HG03342 (cell line): ENCODE measurements around the gene RBM45.

Experiments
- ATAC-seq: cut with Tn5 transposase; IDR thresholded peaks from one replicate; pipeline ENCODE4 v1.9.1; 2021; ENCODE audit warnings: mild to moderate bottlenecking, moderate library complexity; ENCODE audit not compliant: unreplicated experiment

Gene RBM45

DNA sequence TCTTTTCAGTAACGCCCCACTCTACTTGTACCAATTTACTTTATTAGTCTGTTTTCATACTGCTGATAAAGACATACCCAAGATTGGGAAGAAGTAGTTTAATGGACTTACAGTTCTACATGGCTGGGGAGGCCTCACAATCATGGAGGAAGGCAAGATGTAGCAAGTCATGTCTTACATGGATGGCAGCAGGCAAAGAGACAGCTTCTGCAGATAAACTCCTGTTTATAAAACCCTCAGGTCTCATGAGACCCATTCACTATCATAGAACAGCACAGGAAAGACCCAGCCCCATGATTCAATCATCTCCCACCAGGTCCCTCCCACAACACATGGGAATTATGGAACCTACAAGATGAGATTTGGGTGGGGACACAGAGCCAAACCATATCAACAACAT, 43.3 kb downstream of the RBM45 start:
- ATAC-seq, result no peak

DNA sequence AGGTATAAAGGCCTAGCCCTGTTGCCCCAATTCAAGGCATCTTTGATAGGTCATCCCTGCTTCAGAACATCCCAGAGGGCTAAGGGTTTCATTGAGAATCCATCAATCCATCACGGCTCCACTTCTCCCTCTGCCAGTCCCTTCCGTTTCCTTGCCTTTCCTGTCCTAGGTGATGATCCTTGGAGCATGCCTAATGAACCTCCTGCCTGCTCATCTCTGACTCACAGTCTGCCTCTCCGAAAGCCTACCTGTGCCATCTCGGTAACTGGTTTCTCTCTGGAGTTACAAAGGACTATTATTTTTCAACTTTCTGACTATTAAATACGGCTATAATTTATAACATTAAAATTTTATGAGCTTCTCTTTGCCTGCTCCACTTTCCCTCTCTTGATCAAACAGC, 45.3 kb downstream of the RBM45 start:
- no peak for ATAC-seq

GRCh38 chr2:178159966-178160365, 47.7 kb downstream of the RBM45 start:
- ATAC-seq, result no peak

DNA sequence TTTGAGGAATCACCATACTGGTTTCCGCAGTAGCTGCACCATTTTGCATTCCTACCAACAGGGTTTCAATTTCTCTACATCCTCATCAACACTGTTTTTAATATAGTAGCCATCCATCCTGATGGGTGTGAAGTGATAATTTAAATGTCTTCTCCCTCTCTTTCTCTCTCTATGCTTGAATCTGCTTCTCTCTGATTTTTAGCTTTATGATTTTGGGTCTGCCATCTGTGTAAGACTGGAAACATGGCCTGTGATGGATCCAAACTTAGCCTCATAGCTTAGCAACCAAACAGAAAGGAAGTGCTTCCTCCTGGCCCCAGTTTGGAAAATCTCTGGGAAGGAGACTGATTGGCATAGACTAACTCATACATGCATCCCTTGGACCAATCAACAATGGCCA, 48.4 kb downstream of the RBM45 start:
- no peak for ATAC-seq

GRCh38 chr2:178163395-178163794, 51.2 kb downstream of the RBM45 start:
- peak; percentile 68 for ATAC-seq

DNA sequence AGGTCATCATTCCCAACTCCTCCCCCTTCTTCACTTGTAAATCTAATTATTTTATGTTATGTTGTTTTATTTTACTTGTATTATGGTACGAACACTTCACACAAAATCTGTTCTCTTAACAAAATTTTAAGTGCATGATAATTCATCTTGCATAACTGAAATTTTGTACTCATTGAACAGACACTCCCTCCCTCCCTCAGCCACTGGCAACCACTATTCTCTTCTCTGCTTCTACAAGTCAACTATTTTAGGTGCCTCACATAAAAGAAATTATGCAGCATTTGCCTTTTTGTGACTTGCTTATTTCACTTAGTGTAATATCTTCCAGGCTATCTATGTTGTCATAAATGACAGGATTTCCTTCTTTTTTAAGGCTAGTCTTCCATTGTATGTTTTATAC, 51.7 kb downstream of the RBM45 start:
- ATAC-seq, result no peak

GRCh38 chr2:178173657-178174056, 61.4 kb downstream of the RBM45 start:
- no peak for ATAC-seq

DNA sequence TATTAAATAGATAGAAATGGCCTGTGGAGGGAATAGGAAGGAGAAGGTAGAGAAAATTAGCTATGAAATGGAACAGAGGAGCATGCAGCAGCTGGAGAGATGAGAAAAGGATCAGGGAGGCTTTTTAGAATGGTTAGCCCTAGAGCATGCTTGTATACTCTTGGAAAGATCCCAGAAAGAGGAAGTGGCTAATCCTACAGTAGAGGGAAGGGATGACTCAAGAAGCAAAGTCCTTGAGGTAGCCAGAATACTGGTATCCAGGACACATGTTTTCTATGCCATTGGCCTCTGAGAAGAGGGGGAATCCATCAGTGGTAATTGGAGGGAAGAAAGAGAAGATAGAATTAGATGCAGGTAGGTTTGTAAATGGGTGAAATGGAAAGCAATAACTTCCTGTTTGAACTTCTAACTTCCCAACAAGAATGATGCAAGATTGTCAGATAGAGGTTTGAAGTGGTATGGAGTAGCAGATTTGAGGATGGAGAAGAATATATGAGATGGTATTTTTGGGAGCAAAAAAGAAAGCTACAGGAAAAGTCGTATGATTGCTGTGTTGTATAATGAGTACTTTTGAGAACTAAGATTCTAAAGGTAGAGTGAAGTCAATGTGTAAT, 64.9 kb downstream of the RBM45 start:
- no peak for ATAC-seq
